Measurements from ENCODE around the gene OGDHL. TPM values are rescaled to one million over a fixed set of nuclear protein-coding genes. Genes with fewer than 3 reads are reported as not detected.

The OGDHL gene
- total RNA-seq, 1 donor from 2014 or later = 2.8 TPM

DNA sequence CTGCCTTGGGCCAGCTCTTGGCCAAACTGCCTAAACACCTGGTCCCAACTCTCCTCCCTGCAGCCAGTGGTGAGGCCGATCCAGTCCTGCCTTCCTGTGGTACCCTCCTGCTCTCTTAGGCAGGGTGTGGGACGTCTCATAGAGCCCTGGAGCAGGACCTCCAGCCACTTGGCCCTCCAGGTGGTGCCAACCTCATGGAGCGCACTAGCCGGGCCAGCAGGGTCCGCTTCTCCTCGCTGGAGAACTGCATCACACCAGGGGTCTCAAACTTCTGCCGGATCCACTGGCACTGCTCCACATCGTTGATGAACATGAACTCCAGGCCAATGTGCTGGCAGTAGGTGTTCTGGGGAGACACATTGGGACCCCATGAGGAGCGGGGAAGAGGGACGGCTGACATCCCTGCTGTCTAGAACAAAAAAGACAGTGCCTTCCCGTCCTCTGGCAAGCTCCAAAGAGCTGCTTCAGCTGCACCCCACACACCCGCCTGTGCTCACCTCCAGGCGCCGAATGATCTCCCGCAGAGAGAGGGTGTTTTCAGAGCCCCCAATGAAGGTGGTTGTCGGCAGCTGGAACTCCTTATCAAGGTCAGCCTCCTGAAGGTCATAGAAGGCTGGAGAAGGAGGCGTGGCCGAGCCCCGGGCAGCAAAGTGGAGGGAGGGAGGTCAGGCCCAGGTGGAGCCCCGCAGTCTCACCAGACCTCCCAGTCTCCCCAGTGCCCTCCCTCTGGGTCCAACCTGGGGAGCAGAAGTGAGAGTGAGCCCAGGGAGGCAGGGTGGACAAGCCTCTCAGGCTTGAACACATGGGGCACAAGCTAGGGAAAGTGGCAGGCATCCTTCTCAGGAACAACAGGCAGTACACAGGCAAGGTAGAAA, 10.2 kb downstream of the OGDHL start:
- Mint-ChIP-seq H3K27ac (no peak overlapping the region), H3K4me1 (ENCODE audit: low read depth) (no peaks in the 10 kb centered on the region), H3K36me3 (ENCODE audit: low read depth) (no peaks in the 10 kb centered on the region), H3K4me3 (no peak overlapping the region), H3K9me3 (no peaks in the 10 kb centered on the region), H3K27me3 (ENCODE audit: insufficient read depth) (peaks cover 8% of the 10 kb centered on the region)
- intact Hi-C loops (cut with micrococcal nuclease) = no loop called here
- no peak for DNase-seq (ENCODE audit: low spot score)

DNA sequence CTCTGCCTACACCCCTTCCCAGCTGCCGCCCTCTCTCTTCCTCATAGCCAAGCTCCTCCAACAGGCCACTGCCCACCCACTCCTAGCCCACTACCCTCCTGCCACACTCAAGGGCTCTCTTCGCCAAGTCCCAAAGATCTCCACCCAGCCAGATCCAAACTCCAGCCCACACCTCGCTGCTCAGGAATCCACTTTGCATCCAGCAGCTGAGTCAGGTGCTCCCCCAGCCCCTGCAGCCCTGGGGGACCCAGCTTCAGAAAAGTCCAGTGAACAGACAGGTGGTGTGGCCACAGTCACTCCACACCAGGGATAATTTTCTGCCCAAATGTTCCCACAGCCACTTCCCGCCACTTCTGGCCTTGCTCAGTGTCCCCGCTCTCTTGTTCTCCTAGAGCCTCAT, 10.9 kb downstream of the OGDHL start:
- no peak for DNase-seq (ENCODE audit: low spot score)
- Mint-ChIP-seq H3K4me1 (ENCODE audit: low read depth) (no peaks in the 10 kb centered on the region), H3K4me3 (no peak overlapping the region), H3K27me3 (ENCODE audit: insufficient read depth) (peaks cover 8% of the 10 kb centered on the region), H3K9me3 (no peaks in the 10 kb centered on the region), H3K27ac (no peak overlapping the region), H3K36me3 (ENCODE audit: low read depth) (no peaks in the 10 kb centered on the region)
- intact Hi-C loops (cut with micrococcal nuclease) = no loop called here

DNA sequence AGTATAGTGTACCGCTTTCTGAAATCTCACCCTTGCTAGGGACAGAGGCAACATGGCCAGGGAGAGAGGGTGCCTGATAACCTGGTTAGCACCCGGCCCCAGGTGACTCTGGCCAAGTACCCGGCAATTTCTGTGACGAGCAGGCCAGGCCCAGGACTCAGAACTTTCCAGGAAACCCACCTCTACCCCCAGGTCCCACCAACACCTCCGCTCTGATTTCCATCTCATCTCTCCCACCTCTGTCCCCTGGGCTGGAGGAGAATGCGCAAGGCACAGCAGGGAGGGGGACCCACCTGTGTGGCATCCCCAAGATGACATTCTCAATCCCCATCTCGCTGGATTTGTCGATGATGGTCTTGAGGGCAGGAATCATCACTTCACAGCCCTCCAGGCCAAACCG, 11.6 kb downstream of the OGDHL start:
- no peaks in the 10 kb centered on the region for H3K36me3 Mint-ChIP-seq (ENCODE audit: low read depth)
- H3K4me1 Mint-ChIP-seq (ENCODE audit: low read depth) = no peaks in the 10 kb centered on the region
- no peaks in the 10 kb centered on the region for H3K9me3 Mint-ChIP-seq
- intact Hi-C loops (cut with micrococcal nuclease) = no loop called here
- H3K27me3 Mint-ChIP-seq (ENCODE audit: insufficient read depth) = peaks cover 7% of the 10 kb centered on the region
- no peak overlapping the region for H3K4me3 Mint-ChIP-seq
- no peak for DNase-seq (ENCODE audit: low spot score)
- no peak overlapping the region for H3K27ac Mint-ChIP-seq

DNA sequence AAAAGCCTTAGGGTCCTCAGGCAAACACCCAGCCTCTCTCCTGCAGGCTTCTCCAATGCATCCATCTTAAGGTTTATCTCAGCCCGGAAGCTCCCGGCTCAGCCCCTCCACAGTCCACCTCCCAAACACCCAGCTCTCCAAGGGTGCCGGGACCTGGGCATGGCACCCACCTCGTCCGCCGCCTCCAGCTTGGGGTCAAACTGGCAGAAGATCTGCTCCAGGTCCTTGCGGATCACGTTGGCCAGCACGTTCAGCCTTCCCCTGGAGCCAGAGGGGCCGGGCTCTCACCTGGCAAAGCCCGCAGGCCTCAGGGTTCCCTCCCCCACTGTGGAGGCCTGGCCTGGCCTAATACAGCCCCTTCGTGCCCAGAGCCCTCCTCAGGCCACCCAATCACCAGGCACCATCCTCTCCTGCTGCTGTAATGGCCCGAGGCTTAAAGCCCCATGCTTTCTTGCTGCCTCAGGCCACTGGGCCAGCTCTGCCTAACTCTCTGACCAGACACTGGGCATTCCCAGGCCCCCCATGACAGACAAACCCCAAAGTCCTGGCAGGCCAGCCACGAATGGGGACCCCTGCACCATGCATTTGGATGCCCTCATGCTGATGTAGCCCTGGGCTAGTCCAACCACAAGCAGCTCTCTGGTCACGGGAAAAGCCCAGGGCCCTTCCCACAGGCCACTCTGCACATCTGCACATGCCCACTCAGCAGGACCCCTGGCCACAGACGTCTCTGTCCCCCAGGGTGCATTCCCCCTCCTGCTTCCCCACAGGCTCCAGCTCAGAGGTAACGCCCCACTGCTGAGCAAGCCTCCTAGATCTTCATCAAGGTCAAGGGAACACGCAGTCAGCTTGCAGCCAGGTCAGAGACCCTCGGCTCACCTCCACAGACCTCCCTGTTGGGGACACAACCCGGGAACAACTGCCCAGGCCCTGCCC, 12.3 kb downstream of the OGDHL start:
- Mint-ChIP-seq H3K27me3 (ENCODE audit: insufficient read depth) (peaks cover 4% of the 10 kb centered on the region), H3K9me3 (no peaks in the 10 kb centered on the region), H3K4me3 (no peak overlapping the region), H3K36me3 (ENCODE audit: low read depth) (no peaks in the 10 kb centered on the region), H3K4me1 (ENCODE audit: low read depth) (no peaks in the 10 kb centered on the region), H3K27ac (no peak overlapping the region)
- intact Hi-C loops (cut with micrococcal nuclease) = no loop called here
- DNase-seq (ENCODE audit: low spot score) = no peak

DNA sequence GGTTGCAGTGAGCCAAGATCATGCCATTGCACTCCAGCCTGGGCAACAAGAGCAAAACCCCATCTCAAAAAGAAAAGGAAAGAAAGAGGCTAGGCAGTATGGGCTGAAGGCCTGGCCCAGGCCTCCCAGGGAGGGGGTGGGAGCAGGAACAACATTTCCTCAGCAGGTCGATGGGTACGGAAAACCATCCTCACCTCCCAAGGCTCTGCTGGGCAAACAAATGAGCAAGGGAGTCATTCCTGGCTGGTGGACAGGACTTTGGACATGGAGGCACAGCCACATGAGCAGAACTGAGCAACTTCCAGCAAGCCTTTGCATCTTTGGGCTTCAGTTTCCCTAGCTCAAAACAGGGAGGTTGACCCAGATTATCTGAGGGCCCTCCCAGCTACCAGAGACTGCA, 13.0 kb downstream of the OGDHL start:
- Mint-ChIP-seq H3K27ac (no peak overlapping the region), H3K27me3 (ENCODE audit: insufficient read depth) (peaks cover 4% of the 10 kb centered on the region), H3K4me3 (no peak overlapping the region), H3K4me1 (ENCODE audit: low read depth) (no peaks in the 10 kb centered on the region), H3K9me3 (no peaks in the 10 kb centered on the region), H3K36me3 (ENCODE audit: low read depth) (no peaks in the 10 kb centered on the region)
- DNase-seq (ENCODE audit: low spot score) = no peak
- intact Hi-C loops (cut with micrococcal nuclease) = no loop called here

DNA sequence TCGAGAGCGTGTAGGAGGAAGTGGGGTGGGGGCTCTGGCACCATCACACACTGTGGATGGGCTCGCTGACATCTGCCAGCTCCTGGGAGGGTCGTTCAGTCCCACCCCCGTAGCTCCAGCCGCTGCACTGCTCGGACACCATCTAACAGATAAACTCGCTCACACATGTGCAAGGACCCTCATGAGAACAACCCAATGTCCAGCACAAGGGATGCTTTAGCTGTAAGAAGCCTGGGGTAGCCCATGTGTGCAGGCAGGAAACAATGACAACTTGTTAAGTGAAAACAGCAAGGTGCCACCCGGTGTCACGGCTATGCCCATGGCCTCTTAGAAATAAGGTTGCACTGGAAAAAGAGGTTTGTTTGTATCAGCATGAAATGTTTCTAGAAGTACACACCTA, 14.1 kb downstream of the OGDHL start:
- no peaks in the 10 kb centered on the region for H3K9me3 Mint-ChIP-seq
- H3K4me1 Mint-ChIP-seq (ENCODE audit: low read depth) = no peaks in the 10 kb centered on the region
- intact Hi-C loops (cut with micrococcal nuclease) = no loop called here
- peaks cover 3% of the 10 kb centered on the region for H3K27me3 Mint-ChIP-seq (ENCODE audit: insufficient read depth)
- no peak overlapping the region for H3K4me3 Mint-ChIP-seq
- H3K36me3 Mint-ChIP-seq (ENCODE audit: low read depth) = no peaks in the 10 kb centered on the region
- DNase-seq (ENCODE audit: low spot score) = no peak
- no peak overlapping the region for H3K27ac Mint-ChIP-seq

DNA sequence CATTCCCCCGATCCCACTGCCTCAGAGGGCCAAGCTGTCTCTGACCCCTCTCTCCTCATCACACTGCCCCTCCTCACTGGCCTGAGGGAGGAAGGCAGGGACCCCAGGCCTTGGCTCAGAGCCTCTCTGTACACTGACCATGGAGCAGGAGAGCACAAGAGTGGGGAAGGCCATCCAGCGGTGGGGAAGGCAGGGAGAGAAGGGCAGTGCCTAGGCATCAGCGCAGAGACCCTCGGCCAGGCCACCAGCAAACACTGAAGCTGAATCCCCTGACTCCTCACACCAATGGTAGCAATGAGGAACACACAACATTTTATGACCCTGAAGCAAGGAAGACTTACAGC, 14.8 kb downstream of the OGDHL start:
- intact Hi-C loops (cut with micrococcal nuclease) = no loop called here
- no peaks in the 10 kb centered on the region for H3K9me3 Mint-ChIP-seq
- H3K27me3 Mint-ChIP-seq (ENCODE audit: insufficient read depth) = no peaks in the 10 kb centered on the region
- H3K4me3 Mint-ChIP-seq = no peak overlapping the region
- H3K4me1 Mint-ChIP-seq (ENCODE audit: low read depth) = no peaks in the 10 kb centered on the region
- H3K27ac Mint-ChIP-seq = no peak overlapping the region
- no peaks in the 10 kb centered on the region for H3K36me3 Mint-ChIP-seq (ENCODE audit: low read depth)
- no peak for DNase-seq (ENCODE audit: low spot score)

DNA sequence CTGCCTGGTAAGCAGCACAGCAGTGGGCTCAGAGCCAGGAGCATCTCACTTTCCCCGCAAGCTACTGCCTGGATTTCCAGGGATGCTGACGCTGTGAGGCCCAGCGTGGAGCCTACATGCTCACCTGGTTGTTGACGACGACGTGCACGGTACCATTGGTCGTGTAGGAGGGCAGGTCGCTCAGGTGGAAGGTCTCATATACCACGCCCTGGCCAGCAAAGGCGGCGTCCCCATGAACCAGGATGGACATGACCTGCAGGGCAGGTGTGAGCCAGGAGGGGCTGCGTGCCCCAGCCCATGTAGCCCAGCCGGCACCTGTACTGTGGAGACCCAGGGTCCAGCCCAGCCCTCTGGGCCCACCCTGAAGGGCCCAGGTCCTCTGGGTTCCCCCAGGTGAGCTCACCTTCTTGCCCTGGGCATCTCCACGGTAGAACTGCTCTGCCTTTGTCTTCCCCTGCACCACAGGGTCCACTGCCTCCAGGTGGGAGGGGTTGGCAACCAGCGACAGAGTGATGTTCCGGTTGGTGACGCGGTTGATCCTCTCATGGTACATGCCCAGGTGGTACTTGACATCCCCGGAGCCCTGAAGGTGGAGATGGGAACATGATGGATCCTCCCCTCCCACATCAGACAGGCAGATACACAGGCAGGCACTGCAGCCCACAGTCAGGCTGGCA, 15.4 kb downstream of the OGDHL start:
- intact Hi-C loops (cut with micrococcal nuclease) = no loop called here
- Mint-ChIP-seq H3K27ac (no peak overlapping the region), H3K9me3 (no peaks in the 10 kb centered on the region), H3K27me3 (ENCODE audit: insufficient read depth) (no peaks in the 10 kb centered on the region), H3K4me3 (no peak overlapping the region), H3K36me3 (ENCODE audit: low read depth) (no peaks in the 10 kb centered on the region), H3K4me1 (ENCODE audit: low read depth) (no peaks in the 10 kb centered on the region)
- no peak for DNase-seq (ENCODE audit: low spot score)

DNA sequence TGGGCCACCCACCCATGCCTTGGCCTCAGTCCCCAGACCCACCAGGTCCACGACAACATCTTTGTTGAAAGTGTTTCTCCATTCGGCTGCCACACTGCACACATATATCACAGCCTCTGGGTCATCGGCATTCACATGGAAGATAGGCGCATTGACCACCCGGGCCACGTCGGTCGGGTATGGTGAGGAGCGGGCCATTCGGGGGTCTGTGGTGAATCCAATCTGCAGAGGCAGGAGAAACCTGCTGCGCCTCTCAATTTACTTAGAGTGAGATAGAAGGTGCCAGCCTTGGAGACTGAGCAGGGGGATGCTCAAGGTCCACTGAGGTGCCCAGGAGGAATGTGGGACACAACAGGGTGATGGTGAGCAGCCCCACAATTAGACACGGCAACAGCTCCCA, 16.4 kb downstream of the OGDHL start:
- Mint-ChIP-seq H3K4me1 (ENCODE audit: low read depth) (no peaks in the 10 kb centered on the region), H3K36me3 (ENCODE audit: low read depth) (no peaks in the 10 kb centered on the region), H3K27ac (no peak overlapping the region), H3K9me3 (no peaks in the 10 kb centered on the region), H3K27me3 (ENCODE audit: insufficient read depth) (no peaks in the 10 kb centered on the region), H3K4me3 (no peak overlapping the region)
- DNase-seq (ENCODE audit: low spot score) = no peak
- intact Hi-C loops (cut with micrococcal nuclease) = no loop called here

DNA sequence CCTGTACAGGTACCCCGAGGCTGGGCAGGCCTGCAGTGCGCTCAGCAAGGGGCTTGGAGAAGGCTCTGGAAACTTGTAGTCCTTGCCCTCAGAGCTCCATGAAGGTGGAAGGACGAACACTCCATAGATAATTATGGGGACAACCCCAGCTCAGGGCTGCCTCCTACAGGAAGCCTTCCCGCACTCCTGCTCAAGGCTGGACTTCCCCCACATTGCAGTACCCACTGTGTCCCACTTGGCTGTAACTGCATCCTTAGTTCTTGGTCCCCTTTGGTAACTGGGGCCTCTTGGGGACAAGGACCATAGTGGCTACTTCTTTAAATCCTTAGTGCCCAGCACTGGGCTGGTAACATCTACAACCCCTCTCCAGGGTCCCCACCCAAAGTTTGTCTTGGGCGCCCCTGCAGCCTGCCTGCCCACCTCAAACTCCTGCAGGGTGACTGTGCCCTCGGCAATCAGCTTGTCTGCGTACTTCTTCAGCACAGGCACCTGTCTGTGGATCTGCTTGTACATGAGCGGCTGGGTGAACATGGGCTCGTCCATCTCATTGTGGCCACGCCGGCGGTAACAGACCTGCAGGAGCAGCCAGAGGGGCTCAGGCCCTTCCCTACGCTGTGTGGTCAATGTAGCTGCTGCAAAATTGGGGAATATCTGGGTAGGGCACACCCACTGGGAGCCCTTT, 17.1 kb downstream of the OGDHL start:
- intact Hi-C loops (cut with micrococcal nuclease) = no loop called here
- Mint-ChIP-seq H3K27me3 (ENCODE audit: insufficient read depth) (no peaks in the 10 kb centered on the region), H3K9me3 (no peaks in the 10 kb centered on the region), H3K36me3 (ENCODE audit: low read depth) (no peaks in the 10 kb centered on the region), H3K27ac (no peak overlapping the region), H3K4me3 (no peak overlapping the region), H3K4me1 (ENCODE audit: low read depth) (no peaks in the 10 kb centered on the region)
- no peak for DNase-seq (ENCODE audit: low spot score)

DNA sequence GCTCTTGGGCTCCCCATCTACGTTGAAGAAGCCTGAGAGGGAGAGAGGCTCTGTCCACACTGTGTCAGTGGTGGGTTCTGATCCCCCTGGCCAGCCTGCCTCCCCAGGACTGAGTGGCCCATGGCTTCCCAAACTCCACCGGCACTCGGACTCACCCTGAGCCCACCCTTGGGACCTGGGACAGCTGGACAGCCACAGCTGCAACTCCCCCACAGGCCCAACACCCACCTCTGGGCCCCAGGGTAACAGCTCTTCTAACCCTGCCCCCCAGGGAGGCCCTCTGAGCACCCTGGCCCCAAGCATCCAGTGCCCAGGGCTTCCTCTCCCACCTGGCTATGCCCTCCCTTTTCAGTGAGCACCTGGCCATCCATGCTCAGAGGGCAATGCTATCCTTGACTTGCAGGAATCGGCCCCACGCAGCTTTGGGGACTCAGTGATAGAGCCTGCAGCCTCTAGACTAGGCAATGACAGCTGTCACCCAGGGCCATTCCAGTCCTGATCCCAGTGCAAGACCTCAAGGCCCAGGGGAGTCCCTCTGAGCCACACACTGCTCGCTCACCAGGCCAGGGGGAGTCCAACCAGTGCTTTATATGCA, 17.9 kb downstream of the OGDHL start:
- no peak for DNase-seq (ENCODE audit: low spot score)
- no peaks in the 10 kb centered on the region for H3K4me1 Mint-ChIP-seq (ENCODE audit: low read depth)
- no peaks in the 10 kb centered on the region for H3K9me3 Mint-ChIP-seq
- H3K27me3 Mint-ChIP-seq (ENCODE audit: insufficient read depth) = no peaks in the 10 kb centered on the region
- no peak overlapping the region for H3K27ac Mint-ChIP-seq
- H3K36me3 Mint-ChIP-seq (ENCODE audit: low read depth) = no peaks in the 10 kb centered on the region
- intact Hi-C loops (cut with micrococcal nuclease) = no loop called here
- no peak overlapping the region for H3K4me3 Mint-ChIP-seq

DNA sequence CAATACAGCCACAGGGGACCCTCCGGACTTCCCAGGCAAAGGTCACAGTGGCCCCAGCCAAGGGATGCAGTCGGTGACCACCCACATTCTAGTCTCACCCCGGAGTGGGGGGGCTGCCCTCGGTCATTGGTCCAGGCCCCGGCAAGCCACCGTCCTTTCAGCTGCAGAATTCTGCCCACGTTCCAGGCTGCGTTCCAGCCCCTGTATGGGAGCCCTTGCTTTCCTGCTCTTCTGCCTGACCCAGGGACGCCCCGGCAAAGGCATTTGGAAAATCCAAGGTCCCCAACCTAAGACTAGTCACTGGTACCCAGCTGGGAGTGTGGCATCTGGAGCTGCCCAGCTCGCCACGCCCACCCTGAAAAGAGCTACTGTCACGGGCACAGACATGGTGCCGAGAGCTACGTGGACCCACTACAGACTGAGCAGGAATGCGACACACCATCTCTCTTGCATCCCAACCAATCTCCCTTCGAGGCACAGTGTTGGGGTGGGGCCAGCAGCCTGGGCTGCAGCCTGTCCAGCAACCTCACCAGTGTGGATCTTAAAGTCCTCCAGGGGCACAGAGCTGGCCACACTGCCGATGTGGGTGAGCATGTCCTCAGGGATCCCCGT, 18.6 kb downstream of the OGDHL start:
- H3K36me3 Mint-ChIP-seq (ENCODE audit: low read depth) = no peaks in the 10 kb centered on the region
- intact Hi-C loops (cut with micrococcal nuclease) = no loop called here
- DNase-seq (ENCODE audit: low spot score) = no peak
- no peaks in the 10 kb centered on the region for H3K4me1 Mint-ChIP-seq (ENCODE audit: low read depth)
- no peak overlapping the region for H3K4me3 Mint-ChIP-seq
- no peaks in the 10 kb centered on the region for H3K9me3 Mint-ChIP-seq
- H3K27ac Mint-ChIP-seq = no peak overlapping the region
- H3K27me3 Mint-ChIP-seq (ENCODE audit: insufficient read depth) = no peaks in the 10 kb centered on the region

Measured in activated T-helper 1 cell treated with anti-CD3 and anti-CD28 coated beads, Interleukin-12 subunit alpha, Interleukin-12 subunit beta, Interleukin-2, Interleukin-4 antibody, amounts not matched to agents 30 ng/mL and 10 ng/mL and 1 ng/mL, durations not matched to agents 14 hours and 24 hours and 36 hours (primary cell).